HepG2 (cell line): Measurements from ENCODE around the gene LENEP.

Source experiments
- CEBPB ChIP-seq: IDR thresholded peaks from 2 replicates; pipeline ENCODE4 v1.6.1; 2011; ENCODE audit warnings: low read depth, low read length, improper control_type of control experiment, borderline replicate concordance
- HIVEP1 ChIP-seq: sonication (generic); formaldehyde crosslinking; IDR thresholded peaks from 2 replicates; pipeline ENCODE4 v1.4.0; 2020; ENCODE audit warnings: mild to moderate bottlenecking, missing genetic modification reagents
- KLF13 ChIP-seq: sonication (generic); formaldehyde crosslinking; IDR thresholded peaks from 2 replicates; pipeline ENCODE4 v1.4.0; 2020; ENCODE audit warnings: mild to moderate bottlenecking, missing genetic modification reagents
- MTA3 ChIP-seq: sonication (generic); formaldehyde crosslinking; IDR thresholded peaks from 2 replicates; pipeline ENCODE4 v1.4.0; 2020; ENCODE audit warnings: missing genetic modification reagents
- POLR2A ChIP-seq, 2 experiments: IDR thresholded peaks; 2 replicates each; pipeline ENCODE4 v1.6.1; 2011; ENCODE audit warnings: low read depth in 2 of 2, low read length in 2 of 2, mild to moderate bottlenecking in 1 of 2, moderate library complexity in 1 of 2; ENCODE audit not compliant: insufficient read depth in 1 of 2
- TBL1XR1 ChIP-seq: fragments of 150-350 bp; IDR thresholded peaks from 2 replicates; pipeline ENCODE4 v1.6.1; 2014; ENCODE audit warnings: borderline replicate concordance, low read length; ENCODE audit not compliant: partially characterized antibody

- TF ChIP-seq TBL1XR1 (no peak), MTA3 (CRISPR knock-in tag) (no peak), CEBPB (no peak), POLR2A (IDR thresholded peaks at IDR 0.05; ENCODE audit: insufficient read depth in 1 of 2, low read depth in 2 of 2, low read length in 2 of 2) (no peak), HIVEP1 (no peak), KLF13 (CRISPR knock-in tag) (no peak)
Observed at GRCh38 chr1:154951901-154952657, 41.3 kb upstream of the LENEP start.
